SK-N-MC (cell line): Measurements from ENCODE around the gene ZNF407.

Source experiments
- DNase-seq: peaks from one replicate; pipeline ENCODE4 v3.0.0-alpha.2; 2011; ENCODE audit warnings: low read depth, low spot score
- H3K27ac ChIP-seq: fragments of 200-600 bp; sonication (generic); 2 replicates; pipeline ENCODE4 v1.5.1; 2016; ENCODE audit warnings: mixed run types
- H3K36me3 ChIP-seq: fragments of 200-600 bp; sonication (generic); 2 replicates; pipeline ENCODE4 v1.6.1; 2017; ENCODE audit warnings: antibody characterized with exemption, low read length, mixed read lengths; ENCODE audit not compliant: insufficient read depth
- H3K4me3 ChIP-seq: fragments of 200-600 bp; sonication (generic); 2 replicates; pipeline ENCODE4 v1.5.1; 2016
- H3K9ac ChIP-seq: fragments of 200-600 bp; sonication (generic); 2 replicates; pipeline ENCODE4 v1.8.0; 2017; ENCODE audit warnings: mixed run types, mixed read lengths; ENCODE audit not compliant: insufficient read length
- H3K9me3 ChIP-seq: fragments of 200-600 bp; sonication (generic); 2 replicates; pipeline ENCODE4 v1.6.1; 2017; ENCODE audit warnings: low read depth, mild to moderate bottlenecking, antibody characterized with exemption, low read length, moderate library complexity, mixed read lengths
- EZH2 ChIP-seq: fragments of 200-600 bp; sonication (generic); IDR thresholded peaks from one replicate; pipeline ENCODE4 v1.6.1; 2017; ENCODE audit warnings: antibody characterized with exemption
- FOXP2 ChIP-seq: optimal IDR thresholded peaks from 2 replicates; pipeline ENCODE3; 2011; ENCODE audit warnings: mild to moderate bottlenecking, moderate library complexity; ENCODE audit not compliant: insufficient read depth; ENCODE audit errors: extremely low read length, control extremely low read depth
- POLR2AphosphoS5 ChIP-seq: IDR thresholded peaks from 2 replicates; pipeline ENCODE4 v1.6.1; 2012; ENCODE audit warnings: mild to moderate bottlenecking, low read depth, low read length, borderline replicate concordance

The ZNF407 gene

DNA sequence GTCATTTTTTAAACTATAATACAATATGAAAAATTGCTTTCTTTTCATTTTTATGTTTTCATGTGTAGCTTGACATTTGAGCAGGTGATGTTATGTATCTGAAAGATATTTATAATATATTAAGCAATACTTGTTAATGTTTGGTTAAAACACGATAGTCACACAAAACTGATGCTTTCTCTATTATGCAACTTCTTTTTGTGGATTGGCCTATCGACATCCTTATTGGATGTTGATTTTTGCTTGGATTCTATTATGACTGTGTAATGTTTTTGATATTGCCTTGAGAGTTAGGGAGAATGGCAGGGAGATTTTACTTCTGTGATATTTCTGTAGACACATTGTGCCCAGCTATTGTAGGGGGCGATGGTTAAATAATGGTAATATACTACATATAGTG, 128.0 kb downstream of the ZNF407 start:
- H3K9ac ChIP-seq, result no peak overlapping the region
- no peak for TF ChIP-seq POLR2AphosphoS5
- no peak for TF ChIP-seq EZH2
- TF ChIP-seq FOXP2, result no peak
- DNase-seq, result no peak
- no peaks in the 10 kb centered on the region for H3K36me3 ChIP-seq
- no peak overlapping the region for H3K27ac ChIP-seq
- no peak overlapping the region for H3K4me3 ChIP-seq
- H3K9me3 ChIP-seq, result no peaks in the 10 kb centered on the region

DNA sequence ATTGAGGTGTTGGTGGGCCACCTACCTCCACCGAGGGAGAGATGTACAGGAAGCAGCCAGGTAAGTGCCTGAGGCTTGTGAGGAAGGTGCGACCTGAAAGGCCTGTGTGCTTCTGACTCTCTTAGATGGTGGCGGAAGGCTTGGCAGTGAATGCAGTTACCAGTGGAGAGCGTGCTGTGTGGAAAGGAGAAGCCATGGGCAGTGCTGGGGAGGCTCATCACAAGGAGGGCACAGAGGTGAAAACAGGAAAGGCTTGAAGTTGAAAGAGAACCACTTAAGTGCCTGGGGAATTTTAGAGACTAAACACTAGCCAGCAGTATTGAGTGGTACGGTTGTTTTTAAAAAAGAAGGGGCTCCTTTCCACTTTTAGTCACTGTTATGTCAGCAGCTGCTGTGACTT, 130.9 kb downstream of the ZNF407 start:
- H3K9ac ChIP-seq, result no peak overlapping the region
- TF ChIP-seq EZH2, result no peak
- TF ChIP-seq FOXP2, result no peak
- TF ChIP-seq POLR2AphosphoS5, result no peak
- no peak for DNase-seq

DNA sequence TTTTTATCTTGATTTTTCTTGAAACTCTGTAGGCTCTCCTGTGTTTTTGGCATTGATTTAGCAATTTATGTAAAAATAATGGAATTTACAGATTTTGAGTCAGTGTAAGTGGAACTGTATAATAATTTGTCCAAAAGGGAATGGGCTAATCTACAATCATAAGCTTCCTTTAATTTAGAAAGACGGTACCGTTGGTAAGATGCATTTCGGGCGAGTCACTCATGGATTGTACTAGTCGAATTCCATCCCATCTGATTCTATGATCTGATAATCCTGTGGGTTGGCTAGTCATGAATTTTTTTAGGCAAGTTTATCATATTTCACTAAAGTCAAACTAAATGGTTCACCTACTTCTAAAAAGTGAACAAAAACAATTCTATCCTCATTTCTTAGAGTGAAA, 133.4 kb downstream of the ZNF407 start:
- Histone ChIP-seq H3K36me3 (no peaks in the 10 kb centered on the region), H3K27ac (no peak overlapping the region), H3K9ac (no peak overlapping the region), H3K9me3 (no peaks in the 10 kb centered on the region), H3K4me3 (no peak overlapping the region)
- TF ChIP-seq FOXP2 (no peak), EZH2 (no peak), POLR2AphosphoS5 (no peak)
- no peak for DNase-seq

More for the DNA sequence above, 130.9 kb downstream of the ZNF407 start:
- no peaks in the 10 kb centered on the region for H3K36me3 ChIP-seq
- no peak overlapping the region for H3K27ac ChIP-seq
- no peak overlapping the region for H3K4me3 ChIP-seq
- H3K9me3 ChIP-seq, result no peaks in the 10 kb centered on the region

DNA sequence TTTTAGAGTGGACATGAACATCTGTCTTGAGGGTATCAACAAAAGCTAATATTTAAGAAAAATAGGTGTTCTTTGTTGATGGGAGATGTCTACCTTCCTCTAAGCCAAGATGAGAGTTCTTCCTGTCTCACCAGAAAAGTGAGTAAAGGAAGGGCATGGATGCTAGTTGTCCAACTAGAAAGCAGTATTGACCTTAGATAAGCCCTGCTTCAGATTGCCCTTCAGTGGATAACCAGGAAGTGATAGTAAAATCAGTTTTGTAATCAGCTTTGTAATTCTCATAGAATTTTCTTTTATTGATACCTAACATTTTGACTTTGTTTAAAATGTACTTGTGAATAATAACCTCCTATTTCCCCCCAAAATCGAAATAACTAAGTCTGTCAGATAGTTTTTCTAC, 134.7 kb downstream of the ZNF407 start:
- TF ChIP-seq FOXP2, result no peak
- no peak for TF ChIP-seq POLR2AphosphoS5
- TF ChIP-seq EZH2, result no peak
- H3K27ac ChIP-seq, result no peak overlapping the region
- no peak overlapping the region for H3K9ac ChIP-seq
- no peaks in the 10 kb centered on the region for H3K36me3 ChIP-seq
- DNase-seq, result no peak
- no peak overlapping the region for H3K4me3 ChIP-seq
- H3K9me3 ChIP-seq, result no peaks in the 10 kb centered on the region

DNA sequence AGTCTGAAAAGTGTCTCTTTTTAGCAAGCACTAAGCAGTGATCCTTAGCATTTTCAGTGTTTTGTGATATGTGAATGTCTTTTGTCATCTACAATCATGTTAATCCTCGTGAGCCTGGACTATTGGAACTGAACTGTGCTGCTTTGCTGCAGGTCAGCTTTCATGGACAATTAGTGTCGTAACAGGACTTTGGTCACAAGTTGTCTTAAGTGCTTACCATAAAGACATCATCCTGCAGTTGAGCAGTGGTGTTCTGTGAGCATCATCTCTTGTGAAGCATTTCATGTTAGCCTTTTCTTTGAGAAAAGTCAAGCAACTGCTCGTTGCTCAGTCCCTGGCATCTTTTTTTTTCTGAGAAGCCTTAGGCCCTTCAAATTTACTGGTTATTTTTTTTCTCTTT, 135.9 kb downstream of the ZNF407 start:
- Histone ChIP-seq H3K27ac (no peak overlapping the region), H3K9me3 (no peaks in the 10 kb centered on the region), H3K4me3 (no peak overlapping the region), H3K9ac (no peak overlapping the region), H3K36me3 (no peaks in the 10 kb centered on the region)
- DNase-seq, result no peak
- TF ChIP-seq FOXP2, result no peak
- TF ChIP-seq POLR2AphosphoS5, result no peak
- no peak for TF ChIP-seq EZH2

DNA sequence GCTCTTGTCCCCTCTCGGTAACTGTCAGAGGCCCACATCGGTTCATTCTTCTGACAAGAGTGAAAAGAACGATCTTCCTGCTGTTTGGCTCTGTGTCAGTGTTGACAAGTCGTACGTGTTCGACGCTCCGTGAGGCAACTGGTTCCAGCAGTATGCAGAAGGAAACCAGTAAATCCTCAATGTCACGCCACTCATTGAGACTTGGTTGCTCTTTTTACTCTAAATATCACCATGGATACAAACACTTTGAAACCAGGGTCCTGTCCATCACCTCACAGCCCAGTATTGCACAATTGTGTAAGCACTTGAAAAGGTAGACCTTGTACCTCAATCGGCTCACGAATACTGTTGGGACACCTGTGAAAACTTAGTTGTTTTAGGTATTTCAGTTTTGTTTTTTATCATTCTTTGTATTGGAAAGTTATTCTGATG, 136.4 kb downstream of the ZNF407 start:
- DNase-seq, result no peak
- H3K4me3 ChIP-seq, result no peak overlapping the region
- H3K27ac ChIP-seq, result no peak overlapping the region
- H3K9ac ChIP-seq, result no peak overlapping the region
- no peaks in the 10 kb centered on the region for H3K36me3 ChIP-seq
- no peaks in the 10 kb centered on the region for H3K9me3 ChIP-seq
- TF ChIP-seq POLR2AphosphoS5 (no peak), EZH2 (no peak), FOXP2 (no peak)

DNA sequence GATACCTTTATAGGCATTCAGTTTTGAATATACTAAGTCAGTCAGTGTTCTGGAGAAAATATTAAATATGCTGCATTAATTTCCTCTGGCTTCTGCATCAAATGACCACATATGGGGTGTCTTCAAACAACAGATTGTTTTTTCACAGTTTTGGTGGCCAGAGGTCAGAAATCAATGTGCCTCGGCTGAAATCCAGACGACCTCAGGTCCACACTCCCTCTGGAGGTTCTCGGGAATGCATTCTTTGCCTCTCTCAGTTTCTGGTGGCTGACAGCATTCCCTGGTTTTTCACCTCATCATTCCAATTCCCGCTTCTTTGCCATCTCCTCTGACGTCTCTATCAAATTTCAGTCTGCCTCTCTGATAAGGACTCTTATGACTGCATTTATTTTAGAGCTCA, 142.3 kb downstream of the ZNF407 start:
- no peak overlapping the region for H3K9ac ChIP-seq
- TF ChIP-seq FOXP2 (no peak), POLR2AphosphoS5 (no peak), EZH2 (no peak)
- DNase-seq, result no peak
- no peaks in the 10 kb centered on the region for H3K36me3 ChIP-seq
- H3K27ac ChIP-seq, result no peak overlapping the region
- H3K9me3 ChIP-seq, result no peaks in the 10 kb centered on the region
- no peak overlapping the region for H3K4me3 ChIP-seq

DNA sequence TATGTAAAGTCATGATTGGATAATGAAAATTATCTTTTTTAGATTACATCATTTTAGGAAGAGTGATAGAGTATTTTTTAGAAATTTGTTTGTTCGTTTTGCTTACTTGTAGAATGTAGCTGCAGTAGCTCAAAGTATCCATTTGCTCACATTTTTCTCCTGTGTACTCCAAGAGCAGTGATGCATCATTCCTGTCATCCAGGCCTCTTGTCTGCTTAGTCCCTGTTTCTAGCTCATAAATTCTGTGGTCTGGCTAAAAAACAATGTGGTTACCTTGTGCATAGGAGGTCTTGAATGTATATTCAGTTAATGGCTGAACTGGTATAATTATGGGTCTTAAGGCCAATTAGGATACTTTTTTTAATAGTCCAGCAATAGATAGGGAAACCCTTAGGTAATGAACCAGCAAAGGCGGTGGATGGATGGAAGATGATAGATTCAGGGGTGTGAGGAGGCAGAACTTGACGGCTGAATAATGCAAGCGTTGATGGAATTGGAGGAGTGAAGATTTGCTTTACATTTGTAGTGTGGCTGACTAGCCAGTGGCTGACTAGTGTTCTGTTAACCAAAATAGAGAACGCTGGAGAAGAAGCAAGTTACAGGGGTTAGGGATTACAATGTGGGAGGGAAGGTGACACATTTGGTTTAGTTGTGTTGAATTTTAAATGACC, 145.0 kb downstream of the ZNF407 start:
- H3K9me3 ChIP-seq, result no peaks in the 10 kb centered on the region
- H3K4me3 ChIP-seq, result no peak overlapping the region
- TF ChIP-seq FOXP2 (no peak), POLR2AphosphoS5 (no peak), EZH2 (no peak)
- DNase-seq, result no peak
- no peak overlapping the region for H3K27ac ChIP-seq
- H3K9ac ChIP-seq, result no peak overlapping the region
- no peaks in the 10 kb centered on the region for H3K36me3 ChIP-seq
